HG03520 (cell line): ENCODE results near the gene IFT81.
"Not testable (repeated sequence)": the region's sequence is repeated elsewhere in the genome, so short reads cannot be mapped to it uniquely, and the experiment has no call there.

Experiments used
- ATAC-seq: cut with Tn5 transposase; IDR thresholded peaks from one replicate; pipeline ENCODE4 v1.9.1; 2021; ENCODE audit warnings: mild to moderate bottlenecking, moderate library complexity; ENCODE audit not compliant: unreplicated experiment

Gene IFT81, protein sequence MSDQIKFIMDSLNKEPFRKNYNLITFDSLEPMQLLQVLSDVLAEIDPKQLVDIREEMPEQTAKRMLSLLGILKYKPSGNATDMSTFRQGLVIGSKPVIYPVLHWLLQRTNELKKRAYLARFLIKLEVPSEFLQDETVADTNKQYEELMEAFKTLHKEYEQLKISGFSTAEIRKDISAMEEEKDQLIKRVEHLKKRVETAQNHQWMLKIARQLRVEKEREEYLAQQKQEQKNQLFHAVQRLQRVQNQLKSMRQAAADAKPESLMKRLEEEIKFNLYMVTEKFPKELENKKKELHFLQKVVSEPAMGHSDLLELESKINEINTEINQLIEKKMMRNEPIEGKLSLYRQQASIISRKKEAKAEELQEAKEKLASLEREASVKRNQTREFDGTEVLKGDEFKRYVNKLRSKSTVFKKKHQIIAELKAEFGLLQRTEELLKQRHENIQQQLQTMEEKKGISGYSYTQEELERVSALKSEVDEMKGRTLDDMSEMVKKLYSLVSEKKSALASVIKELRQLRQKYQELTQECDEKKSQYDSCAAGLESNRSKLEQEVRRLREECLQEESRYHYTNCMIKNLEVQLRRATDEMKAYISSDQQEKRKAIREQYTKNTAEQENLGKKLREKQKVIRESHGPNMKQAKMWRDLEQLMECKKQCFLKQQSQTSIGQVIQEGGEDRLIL

DNA sequence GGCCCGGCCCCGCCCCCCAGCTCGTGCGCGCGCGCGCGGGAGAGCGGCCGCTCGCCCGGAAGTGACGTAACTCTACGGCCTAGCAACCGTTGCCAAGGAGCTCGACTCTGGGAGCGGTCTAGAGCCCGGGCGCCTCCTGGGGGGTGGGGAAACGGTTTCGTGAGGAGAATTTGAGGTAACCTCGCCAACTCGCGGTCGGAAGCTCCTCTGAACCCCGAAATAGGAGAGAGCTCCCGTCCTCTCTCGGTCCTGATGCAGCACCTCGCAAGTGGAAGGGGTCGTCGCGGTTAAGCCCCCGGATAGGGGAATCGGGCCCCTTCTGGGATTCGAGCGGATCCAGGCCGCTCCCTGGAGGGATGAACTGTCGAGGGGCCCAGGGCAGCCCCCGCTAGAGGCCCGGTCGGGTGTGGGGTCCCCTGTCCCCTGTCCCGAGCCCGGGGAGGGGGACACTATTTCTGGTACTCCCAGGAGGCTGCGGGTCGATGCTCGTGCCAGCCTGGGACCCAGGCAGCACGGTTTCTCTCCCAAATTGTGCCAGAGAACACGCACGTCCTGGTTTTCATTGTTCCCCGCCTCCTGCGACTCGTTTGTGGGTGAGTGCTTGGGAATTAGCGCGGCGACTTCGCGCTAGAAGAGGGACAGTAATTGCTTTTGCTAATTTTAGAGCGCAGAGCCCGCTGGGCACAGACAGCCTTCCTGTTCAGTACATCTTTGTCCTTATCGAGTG lies at the start of gene IFT81:
TSS of gene IFT81 (plus strand) at position 89 of the 727 bp plus-strand sequence. CDS start 3,024 bp downstream, outside the sequence.
- ATAC-seq, result peak; percentile 86

DNA sequence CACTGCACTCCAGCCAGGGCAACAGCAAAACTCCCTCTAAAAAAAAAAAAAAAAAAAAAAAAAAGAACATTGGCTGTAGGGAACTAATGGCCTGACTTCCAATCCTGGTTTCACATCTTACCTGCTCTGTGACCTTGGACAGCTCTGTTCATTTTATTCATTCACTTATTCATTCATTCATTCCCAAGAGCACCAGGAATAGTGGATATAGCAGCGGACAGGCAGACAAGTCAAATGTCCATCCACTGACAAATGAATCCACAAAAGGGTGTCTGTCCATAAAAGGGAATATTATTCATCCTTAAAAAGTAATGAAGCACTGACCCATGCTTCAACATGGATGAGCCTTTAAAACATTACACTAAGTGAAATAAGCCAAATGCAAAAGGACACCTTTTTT lies 48.3 kb upstream of the IFT81 start:
- ATAC-seq, result no peak

DNA sequence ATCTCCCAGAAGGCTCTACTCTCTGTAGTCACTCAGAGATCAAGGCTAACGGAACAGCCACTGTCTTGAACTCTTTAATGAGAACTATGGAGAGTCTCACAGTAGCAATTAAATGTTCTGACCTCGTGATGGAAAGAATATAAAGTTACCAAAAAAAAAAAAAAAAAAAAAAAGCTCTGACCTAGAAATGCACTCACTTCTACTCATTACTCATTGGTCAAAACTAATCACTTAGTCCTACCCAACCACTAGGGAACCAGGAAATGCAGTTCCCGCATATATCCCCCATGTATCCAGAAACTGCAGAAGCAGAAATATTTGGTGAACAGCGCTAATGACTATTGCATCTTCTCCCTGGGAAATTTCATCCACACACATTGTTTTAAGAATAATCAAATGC lies 46.4 kb upstream of the IFT81 start:
- ATAC-seq, result no peak

DNA sequence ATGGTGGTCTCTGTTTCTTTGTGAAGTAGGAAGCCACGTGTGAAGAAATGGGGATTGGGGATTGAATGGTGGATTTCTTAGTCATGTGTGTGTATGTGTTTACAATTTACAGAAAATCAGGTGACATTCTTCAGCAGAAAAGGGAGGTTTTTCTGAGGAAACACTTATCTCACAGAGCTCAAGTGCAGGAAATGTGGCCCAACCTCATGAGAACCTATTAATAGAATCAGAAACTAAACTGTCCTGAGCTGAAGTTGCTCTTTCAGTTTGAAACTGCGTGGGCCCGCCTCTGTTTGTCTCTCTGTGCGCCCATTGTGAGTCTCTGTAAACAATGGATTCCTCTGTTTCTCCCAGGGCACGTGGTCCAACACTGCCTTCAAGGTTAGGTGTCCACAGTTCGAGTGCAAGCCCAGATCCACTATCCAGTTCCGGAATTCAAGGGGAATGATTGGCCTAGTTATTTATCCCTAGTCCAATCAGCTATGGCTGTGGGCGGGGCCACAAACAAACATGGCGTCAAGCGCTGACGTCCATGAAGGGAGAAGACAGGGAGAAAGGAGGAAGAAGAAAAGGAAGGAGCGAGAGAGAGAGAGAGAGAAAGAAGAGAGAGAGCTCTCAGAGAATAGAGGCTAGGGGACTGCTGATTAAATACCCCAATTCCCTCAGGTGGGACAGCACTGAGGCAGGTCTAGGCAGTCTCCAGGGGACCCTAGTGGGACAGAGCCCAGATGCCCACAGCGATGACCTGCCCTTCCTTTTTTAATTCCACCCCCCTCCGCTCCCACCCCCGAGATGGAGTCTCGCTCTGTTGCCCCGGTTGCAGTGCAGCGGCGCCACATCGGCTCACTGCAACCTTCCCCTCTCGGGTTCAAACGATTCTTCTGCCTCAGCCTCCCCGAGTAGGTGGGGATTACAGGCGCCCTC lies 44.4 kb upstream of the IFT81 start:
- ATAC-seq, result peak; percentile 72

DNA sequence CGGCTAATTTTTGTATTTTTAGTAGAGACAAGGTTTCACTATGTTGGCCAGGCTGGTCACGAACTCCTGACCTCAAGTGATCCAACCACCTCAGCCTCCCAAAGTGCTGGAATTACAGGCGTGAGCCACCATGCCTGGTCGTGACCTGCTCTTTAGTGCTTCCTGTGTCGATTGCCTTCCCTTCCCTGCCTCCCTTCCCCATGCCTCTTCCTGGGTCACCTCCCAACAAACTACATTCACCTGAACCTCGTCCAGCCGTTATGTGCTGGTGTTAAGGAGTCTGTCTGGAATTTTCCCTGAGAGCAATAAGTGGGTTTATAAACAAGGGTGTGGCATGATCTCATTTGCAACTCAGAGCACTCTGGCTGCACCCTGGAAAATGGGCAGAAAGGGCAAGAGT lies 43.7 kb upstream of the IFT81 start:
- no peak for ATAC-seq

DNA sequence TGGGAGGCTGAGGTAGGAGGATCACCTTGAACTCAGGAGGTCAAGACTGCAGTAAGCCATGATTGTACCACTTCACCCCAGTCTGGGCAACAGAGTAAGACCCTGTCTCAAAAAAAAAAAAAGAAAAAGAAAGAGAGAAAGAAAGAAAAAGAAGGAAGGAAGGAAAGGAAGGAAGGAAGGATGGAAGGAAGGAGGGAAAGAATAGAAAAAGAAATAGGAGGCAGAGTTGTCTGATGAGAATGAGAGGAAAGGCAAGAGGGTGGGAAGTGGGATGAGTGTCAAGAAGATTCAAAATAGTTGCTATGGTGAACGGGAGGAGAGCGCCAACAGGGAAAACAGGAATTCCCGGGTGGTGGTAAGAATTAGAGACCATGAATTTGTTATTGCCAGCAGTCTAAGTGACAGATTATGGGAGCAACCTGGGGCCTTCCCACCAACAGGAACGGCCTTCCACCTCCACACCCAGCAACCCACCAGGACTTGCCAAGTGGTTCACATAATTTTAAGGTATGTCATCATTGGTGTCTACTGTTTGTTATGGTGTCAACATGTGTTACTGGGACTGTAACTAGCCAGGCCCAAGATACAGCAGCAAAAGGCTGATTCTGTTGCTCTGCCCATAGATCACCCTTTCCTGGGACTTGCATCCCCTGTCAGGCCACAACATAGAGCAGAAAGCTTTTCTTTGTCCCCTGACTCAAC lies 39.7 kb upstream of the IFT81 start:
- ATAC-seq, result no peak

DNA sequence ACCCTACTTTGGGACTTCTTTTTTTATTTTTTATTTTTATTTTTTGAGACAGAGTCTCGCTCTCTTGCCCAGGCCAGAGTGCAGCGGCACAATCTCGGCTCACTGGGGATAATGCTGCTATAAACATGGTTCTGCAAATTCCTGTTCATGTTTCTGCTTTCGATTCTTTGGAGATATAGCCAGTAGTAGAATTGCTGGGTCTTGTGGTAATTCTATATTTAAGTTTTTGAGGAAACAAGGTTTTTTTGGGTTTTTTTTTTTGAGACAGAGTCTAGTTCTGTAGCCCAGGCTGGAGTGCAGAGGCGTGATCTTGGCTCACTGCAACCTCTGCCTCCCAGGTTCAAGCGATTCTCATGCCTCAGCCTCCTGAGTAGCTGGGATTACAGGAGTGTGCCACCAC lies 35.9 kb upstream of the IFT81 start:
- ATAC-seq, result not testable (repeated sequence)

DNA sequence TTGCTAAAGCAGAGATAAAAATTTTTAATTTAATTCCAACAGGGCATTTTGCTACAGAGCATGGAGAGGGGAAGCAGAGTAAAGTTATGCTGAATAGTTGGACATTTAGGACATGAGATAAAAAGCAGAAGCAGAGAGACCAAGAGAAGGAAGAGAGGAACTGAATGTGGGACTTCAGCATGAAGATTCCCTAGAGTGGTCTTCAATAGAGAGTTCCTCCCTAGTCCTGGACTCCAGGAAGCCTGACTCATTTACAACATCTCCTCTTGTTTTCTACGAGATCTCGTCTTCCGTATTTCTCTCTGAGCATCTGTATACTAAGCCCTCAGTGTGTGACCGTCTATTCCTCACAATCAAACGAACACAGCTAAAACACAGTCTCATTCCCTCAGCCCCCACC lies 35.2 kb upstream of the IFT81 start:
- no peak for ATAC-seq

DNA sequence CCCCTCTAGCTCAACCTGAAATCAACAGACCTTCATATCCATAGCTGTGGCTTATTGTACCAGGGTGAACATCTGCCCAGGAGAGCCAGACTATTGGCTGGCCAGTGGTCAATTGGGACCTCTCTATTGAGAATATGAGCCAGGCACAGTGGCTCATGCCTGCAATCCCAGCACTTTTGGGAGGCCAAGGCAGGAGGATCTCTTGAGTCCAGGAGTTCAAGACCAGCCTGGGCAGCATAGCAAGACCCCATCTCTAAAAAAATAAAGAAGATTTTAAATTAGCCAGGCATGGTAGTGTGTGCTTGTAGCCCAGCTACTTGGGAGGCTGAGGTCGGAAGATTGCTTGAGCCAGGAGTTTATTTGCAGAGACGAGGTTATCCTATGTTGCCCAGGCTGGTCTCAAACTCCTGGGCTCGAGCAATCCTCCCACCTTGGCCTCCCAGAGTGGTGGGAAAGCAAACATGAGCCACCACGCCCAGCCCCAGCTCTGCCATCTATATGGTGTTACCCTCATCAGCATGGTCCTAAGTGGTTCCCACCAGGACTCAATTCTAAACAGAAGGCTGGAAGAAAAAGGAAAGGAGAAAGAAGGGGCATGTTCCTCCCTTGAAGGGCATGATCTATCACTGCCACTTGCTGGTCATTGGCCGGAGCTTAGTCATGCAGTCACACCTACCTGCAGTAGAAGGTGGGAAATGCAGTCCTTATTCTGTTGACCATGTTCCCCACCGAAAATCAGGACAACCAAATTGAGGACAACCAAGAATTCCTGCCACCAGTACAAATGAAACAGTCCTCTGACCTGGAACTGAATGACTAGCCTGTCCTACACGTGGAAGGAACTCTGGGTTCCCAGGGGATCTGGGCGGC lies 33.7 kb upstream of the IFT81 start:
- no peak for ATAC-seq

DNA sequence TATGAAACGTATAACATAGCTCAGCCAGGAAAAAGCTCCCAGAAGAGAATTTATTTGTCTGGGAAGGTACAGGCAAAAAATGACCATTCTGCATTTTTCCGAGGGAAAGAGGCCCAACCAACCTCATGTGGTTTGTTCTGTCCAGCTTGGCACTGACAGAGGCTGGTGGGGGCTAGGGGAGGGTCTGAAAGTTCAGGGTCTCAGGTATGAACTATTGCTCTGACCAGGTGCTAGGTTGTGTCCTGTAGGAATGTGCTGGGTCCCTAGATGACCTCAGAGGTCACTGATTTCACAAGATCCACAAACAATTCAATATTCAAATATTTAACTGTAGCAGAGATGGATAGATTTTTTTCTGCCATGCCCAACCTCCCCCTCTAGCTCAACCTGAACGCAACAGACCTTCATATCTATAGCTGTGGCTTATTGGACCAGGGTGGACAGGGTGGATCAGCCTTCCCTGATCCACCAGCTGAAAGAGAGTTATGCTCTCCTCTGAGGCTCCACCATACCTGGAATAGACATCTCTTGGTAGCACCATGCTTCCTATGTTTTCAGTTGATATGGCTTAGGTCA lies 32.9 kb upstream of the IFT81 start:
- no peak for ATAC-seq

DNA sequence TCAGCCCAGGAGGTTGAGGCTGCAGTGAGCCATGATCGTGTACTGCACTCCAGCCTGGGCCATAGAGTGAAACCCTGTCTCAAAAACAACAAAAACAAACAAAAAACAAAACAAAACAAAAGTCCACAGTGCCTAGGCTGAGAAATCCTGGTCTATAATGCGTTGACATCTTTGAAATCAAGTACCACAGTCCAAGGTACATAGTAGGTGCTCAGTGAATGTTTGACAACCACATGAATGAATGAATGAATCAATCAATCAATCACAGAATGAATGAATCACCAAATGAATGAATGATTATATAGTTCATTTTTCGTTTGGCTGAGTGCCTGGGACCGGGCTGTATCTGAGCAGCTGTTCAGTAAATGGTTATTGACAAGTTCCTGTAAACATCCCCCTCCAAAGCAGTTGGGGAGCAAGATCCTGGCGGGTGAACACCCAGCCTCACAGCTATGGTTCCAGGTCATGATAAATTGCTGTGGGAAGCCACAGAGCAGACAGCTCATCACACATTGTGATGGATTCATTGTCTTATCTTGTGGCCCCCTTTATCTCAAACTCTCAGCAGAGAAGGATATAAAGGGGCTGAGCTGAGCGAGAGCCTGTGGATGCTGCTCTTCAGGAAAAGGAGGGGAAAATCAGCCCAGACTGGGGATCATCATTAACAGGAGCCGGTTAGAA lies 30.4 kb upstream of the IFT81 start:
- ATAC-seq, result no peak

DNA sequence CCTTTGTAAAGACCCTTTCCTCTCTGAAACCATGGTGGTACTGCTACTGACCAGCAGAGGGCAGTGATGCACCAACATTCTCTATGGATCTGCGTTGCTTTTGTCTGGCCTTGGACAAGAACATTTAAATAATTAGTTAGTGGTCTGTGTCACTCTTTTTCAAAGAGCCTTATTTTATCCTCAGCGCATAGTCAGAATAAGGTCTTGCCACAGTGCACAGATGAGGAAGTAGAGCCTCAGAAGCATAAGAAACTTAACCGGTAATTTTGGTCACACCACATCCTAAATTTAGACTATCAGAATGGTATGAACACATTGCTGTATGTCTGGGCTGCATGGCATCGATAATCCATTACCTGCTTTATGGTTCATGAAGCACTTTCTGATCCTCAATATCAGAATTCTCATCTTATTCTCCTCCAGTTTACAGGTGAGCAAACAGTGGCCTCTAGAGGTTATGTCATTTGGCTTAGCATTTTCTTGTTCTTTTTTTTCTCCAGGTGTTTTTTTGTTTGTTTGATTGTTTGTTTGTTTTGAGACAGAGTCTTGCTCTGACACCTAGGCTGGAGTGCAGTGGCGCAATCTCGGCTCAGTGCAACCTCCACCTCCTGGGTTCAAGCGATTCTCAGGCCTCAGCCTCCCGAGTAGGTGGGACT lies 23.7 kb upstream of the IFT81 start:
- peak; percentile 88 for ATAC-seq

DNA sequence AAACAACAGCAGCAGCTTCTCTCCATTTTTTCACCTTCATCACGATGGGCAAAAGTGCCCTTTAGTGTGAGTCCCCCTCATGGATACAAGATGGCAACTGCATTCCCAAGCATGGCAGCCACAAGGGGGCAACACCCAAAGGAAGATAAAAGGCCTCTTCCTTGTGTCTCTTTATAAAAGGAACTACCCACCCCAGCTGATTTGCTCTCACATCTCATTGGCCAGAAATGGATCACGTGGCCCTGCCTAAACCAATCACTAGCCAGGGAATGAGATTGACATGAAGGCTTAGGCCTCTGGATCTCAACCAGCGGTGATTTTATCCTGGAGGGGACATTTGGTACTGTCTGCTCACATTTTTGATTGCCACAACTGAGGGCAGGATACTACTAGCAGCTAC lies 21.9 kb upstream of the IFT81 start:
- ATAC-seq, result no peak

DNA sequence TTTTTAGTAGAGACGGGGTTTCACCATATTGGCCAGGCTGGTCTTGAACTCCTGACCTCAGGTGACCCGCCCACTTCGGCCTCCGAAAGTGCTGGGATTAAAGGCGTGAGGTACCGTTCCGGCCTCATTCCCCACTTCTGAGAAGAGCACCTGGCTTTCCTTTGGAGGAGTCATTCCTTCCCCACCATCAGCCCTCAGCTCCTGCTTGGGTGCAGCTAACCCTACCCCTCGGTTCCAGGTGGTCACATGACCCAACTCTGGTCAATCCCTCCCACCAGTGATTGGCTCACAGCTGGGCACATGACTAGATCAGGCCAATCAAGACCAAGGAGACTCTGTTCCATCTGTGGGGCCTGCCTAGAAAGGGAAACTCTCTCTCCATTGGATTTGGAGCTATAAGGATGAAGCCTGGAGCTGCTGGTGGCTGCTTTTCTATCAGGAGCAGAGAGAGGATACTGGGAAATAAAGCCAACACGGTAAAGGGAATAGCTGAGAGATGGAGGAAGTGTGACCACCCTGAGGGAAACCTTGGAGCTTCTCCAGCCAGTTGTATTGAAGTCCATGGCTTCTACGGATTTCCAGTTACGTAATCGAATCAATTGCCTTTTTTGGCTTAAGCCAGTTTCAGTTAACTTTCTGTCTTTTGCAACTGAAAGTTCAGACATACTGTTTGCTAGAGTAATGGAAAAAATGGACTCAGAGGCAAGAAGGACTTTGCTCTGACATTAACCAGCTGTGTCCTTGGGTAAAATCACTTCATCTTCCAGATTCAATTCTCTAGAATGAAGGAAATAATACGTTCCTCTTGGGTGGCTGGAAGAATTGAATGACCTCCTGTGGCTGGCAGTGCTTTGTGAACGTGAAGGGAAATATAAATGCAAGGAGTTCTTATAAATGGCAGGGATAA lies 19.7 kb upstream of the IFT81 start:
- ATAC-seq, result no peak

DNA sequence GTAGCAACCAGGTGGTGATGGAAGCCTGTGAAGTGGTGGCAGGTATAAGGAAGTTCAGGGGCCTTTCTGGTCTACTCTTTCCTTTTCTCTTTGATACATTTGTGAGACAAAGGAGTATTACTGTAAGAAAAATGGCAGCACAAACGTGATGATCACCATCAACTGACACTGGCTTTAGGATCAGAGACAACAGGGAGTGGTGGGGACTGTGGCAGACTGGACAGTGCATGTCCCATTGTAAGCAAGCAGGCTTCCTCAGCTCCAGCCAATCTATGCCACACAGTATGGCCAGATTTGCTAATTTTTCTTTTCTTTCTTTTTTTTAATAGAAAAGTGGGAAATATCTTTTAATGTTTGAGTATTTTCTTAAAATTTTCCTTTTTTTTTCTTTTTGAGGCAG lies 19.0 kb upstream of the IFT81 start:
- no peak for ATAC-seq

DNA sequence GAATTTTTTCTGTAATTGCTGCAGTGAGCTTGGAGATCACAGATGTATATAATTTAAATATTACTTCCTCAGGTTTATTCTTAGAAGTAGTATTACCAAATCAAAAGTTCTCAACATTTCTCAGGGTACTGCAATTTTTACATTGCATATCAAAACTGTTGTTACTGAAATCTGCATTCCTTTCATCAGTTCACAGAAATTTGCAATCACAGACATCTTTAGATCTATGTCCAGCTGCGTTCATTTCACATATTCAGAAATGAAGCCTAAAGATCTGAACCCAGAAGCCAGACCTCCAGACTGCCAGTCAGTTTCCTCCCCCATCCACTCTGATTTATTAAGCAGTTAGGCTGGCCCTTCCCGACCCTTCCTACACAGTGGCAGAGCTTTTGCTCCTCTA lies 18.2 kb upstream of the IFT81 start:
- no peak for ATAC-seq
